H1 (cell line): ENCODE results near the gene CA10. TPM values are rescaled to one million over a fixed set of nuclear protein-coding genes. Genes with fewer than 3 reads are reported as not detected.

ENCODE experiments used
- ASH2L ChIP-seq: fragments of 200-600, 300-600 bp; sonication (generic); IDR thresholded peaks from one replicate; pipeline ENCODE4 v1.7.1; 2017; ENCODE audit warnings: low read length
- EP300 ChIP-seq, 2 experiments: IDR thresholded peaks; 1 replicate in 1 of 2; 2 replicates in 1 of 2; pipeline ENCODE4 v1.6.1; 2011 to 2012; ENCODE audit warnings: low read depth in 2 of 2, low read length in 2 of 2, mild to moderate bottlenecking in 2 of 2, borderline replicate concordance in 1 of 2, inconsistent platforms in 1 of 2, moderate library complexity in 1 of 2
- GTF2F1 ChIP-seq: IDR thresholded peaks from 2 replicates; pipeline ENCODE4 v1.6.1; 2012; ENCODE audit warnings: low read depth, low read length, improper control_type of control experiment, borderline replicate concordance
- MAX ChIP-seq: IDR thresholded peaks from 2 replicates; pipeline ENCODE4 v1.6.1; 2012; ENCODE audit warnings: inconsistent platforms
- SP1 ChIP-seq: IDR thresholded peaks from 2 replicates; pipeline ENCODE4 v1.6.1; 2011; ENCODE audit warnings: low read depth, low read length
- SP4 ChIP-seq: IDR thresholded peaks from 2 replicates; pipeline ENCODE4 v1.6.1; 2012; ENCODE audit warnings: low read length, inconsistent platforms
- SRF ChIP-seq: IDR thresholded peaks from 2 replicates; pipeline ENCODE4 v1.6.1; 2011; ENCODE audit warnings: mild to moderate bottlenecking, low read depth, low read length, moderate library complexity
- TAF1 ChIP-seq: IDR thresholded peaks from 2 replicates; pipeline ENCODE4 v1.6.1; 2011; ENCODE audit warnings: mild to moderate bottlenecking, low read depth, low read length
- USF2 ChIP-seq: IDR thresholded peaks from 2 replicates; pipeline ENCODE4 v1.6.1; 2011; ENCODE audit warnings: low read length, improper control_type of control experiment
- polyA plus RNA-seq, 7 experiments: library from polyadenylated mRNA; depleted of rRNA in 3 of 7; stranded (reverse) in 5 of 7; unstranded in 2 of 7; fragments of >200 nt in 5 of 7; fragments of 200-250 nt in 2 of 7; gene quantifications; 1 replicate in 5 of 7; 2 replicates in 1 of 7; 4 replicates in 1 of 7; pipeline versions ENCODE4 v1.2.1 to v1.2.3, GENCODE V29; 2011 to 2013; ENCODE audit warnings: missing spikeins in 2 of 7, mixed read lengths in 2 of 7
- total RNA-seq: library from RNA; stranded (reverse); fragmentation: NEBNext Ultra II Directional; extraction: Animal tissue kit (Norgen Biotek cat#: 25700); gene quantifications from 2 replicates; pipeline ENCODE4 v1.2.1, GENCODE V29; 2021

The CA10 gene
- total and polyA plus RNA-seq, 2 of the 8 experiments (the other 6 are each of a cell fraction or from before 2014, with no cell fraction given) = 0.60 to 0.63 TPM

- TF ChIP-seq TAF1 = no peak
- TF ChIP-seq MAX = no peak
- no peak for TF ChIP-seq SP4
- no peak for TF ChIP-seq EP300 (IDR thresholded peaks at IDR 0.05; ENCODE audit: borderline replicate concordance in 1 of 2, low read depth in 2 of 2, low read length in 2 of 2)
- TF ChIP-seq SRF = no peak
- no peak for TF ChIP-seq ASH2L
- TF ChIP-seq GTF2F1 = no peak
- TF ChIP-seq USF2 = no peak
- TF ChIP-seq SP1 = no peak
Observed at GRCh38 chr17:51805765-51806164, 352.7 kb downstream of the CA10 start (continued).
